ENCODE data around the gene KMO.

The KMO gene

DNA sequence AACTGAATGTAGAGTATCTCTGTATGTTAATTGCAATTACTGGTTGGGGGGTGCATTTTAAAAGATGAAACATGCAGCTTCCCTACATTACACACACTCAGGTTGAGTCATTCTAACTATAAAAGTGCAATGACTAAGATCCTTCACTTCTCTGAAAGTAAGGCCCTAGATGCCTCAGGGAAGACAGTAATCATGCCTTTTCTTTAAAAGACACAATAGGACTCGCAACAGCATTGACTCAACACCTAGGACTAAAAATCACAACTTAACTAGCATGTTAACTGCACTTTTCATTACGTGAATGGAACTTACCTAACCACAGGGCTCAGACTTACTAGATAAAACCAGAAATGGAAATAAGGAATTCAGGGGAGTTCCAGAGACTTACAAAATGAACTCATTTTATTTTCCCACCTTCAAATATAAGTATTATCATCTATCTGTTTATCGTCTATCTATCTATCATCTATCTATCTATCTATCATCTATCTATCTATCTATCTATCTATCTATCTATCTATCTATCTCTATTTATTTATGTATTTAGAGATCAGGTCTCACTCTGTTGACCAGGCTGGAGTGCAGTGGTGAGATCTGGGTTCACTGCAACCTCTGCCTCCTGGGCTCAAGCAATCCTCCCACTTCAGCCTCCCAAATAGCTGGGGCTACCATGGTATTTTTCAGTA, 60.2 kb downstream of the KMO start:
- Histone ChIP-seq H3K27ac (ENCODE audit: low read depth, low read length) (peak overlapping the region; percentile 33), H2AFZ (ENCODE audit: low read length, unreplicated experiment) (no peak overlapping the region), H3K36me3 (ENCODE audit: insufficient read depth, low read length) (peaks cover 10% of the 10 kb centered on the region)

DNA sequence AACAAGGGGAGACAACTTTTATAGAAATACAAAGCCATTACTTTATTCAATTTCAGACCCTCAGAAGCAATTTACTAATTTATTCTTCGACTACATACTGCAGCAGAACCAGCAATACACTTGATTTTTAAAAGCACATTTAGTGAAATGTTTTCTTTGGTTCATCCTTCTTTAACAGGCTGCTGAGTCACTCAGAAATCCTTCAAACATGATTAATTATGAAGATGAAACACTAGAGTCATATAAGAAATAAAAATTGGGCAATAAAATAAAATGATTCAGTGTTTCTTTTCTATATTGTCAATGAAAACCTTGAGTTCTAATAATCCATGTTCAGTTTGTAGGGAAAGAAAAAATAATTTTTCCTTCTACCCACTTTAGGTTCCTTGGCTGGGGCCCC, 61.0 kb downstream of the KMO start:
- Histone ChIP-seq H2AFZ (ENCODE audit: low read length, unreplicated experiment) (no peak overlapping the region), H3K79me2 (ENCODE audit: control insufficient read depth, insufficient read depth, low read length, unreplicated experiment) (no peaks in the 10 kb centered on the region), H3K36me3 (ENCODE audit: insufficient read depth, low read length) (peaks cover 10% of the 10 kb centered on the region), H3K27ac (ENCODE audit: low read depth, low read length) (peak overlapping the region; percentile 12), H3K4me3 (ENCODE audit: low read depth, low read length) (no peak overlapping the region), H3K27me3 (ENCODE audit: insufficient read depth, low read length) (no peaks in the 10 kb centered on the region), H3K4me1 (ENCODE audit: control insufficient read depth, insufficient read depth, low read length, unreplicated experiment) (peaks cover 25% of the 10 kb centered on the region)

More for the DNA sequence above, 60.2 kb downstream of the KMO start:
- no peaks in the 10 kb centered on the region for H3K27me3 ChIP-seq (ENCODE audit: insufficient read depth, low read length)
- H3K79me2 ChIP-seq (ENCODE audit: control insufficient read depth, insufficient read depth, low read length, unreplicated experiment) = no peaks in the 10 kb centered on the region
- no peak overlapping the region for H3K4me3 ChIP-seq (ENCODE audit: low read depth, low read length)
- peaks cover 25% of the 10 kb centered on the region for H3K4me1 ChIP-seq (ENCODE audit: control insufficient read depth, insufficient read depth, low read length, unreplicated experiment)

DNA sequence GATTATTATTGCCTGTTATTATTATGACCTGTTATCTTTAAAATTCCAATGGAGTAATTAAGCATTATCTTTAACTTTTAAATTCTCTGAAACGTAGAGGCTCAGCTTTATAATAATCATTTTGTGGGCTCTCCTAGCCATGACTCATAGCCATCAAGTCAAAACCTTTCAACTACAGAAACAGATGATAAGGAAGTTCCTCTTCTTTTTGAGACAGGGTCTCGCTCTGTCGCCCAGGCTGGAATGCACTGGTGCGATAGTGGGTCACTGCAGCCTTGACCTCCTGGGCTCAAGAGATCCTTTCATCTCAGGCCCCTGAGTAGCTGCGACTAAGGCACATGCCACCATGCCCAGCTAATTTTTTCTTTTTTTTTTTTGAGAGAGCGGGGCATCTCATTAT, 64.5 kb downstream of the KMO start:
- Histone ChIP-seq H3K27ac (ENCODE audit: low read depth, low read length) (no peak overlapping the region), H3K4me1 (ENCODE audit: control insufficient read depth, insufficient read depth, low read length, unreplicated experiment) (peaks cover 30% of the 10 kb centered on the region), H3K4me3 (ENCODE audit: low read depth, low read length) (no peak overlapping the region), H2AFZ (ENCODE audit: low read length, unreplicated experiment) (no peak overlapping the region), H3K27me3 (ENCODE audit: insufficient read depth, low read length) (no peaks in the 10 kb centered on the region), H3K36me3 (ENCODE audit: insufficient read depth, low read length) (peaks cover 10% of the 10 kb centered on the region), H3K79me2 (ENCODE audit: control insufficient read depth, insufficient read depth, low read length, unreplicated experiment) (no peaks in the 10 kb centered on the region)

DNA sequence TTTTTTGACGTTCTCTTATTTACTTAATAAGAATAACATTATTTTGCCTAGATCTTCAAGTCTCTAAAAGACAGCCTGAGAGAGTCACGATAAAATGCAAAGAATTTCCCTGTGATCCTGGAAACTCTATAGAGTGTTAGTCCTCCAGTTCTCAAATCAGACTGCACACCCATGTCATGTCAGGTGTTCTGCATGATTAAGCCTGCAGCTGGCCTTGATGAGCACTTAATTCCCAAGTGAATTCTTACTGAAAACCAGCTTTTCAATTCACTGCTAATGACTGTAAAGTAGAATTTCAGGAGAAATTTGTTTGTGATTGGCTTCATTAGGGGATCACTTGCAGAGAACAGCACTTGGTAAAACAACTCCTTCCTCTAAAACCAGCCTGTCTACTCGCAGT, 66.1 kb downstream of the KMO start:
- Histone ChIP-seq H2AFZ (ENCODE audit: low read length, unreplicated experiment) (no peak overlapping the region), H3K79me2 (ENCODE audit: control insufficient read depth, insufficient read depth, low read length, unreplicated experiment) (no peaks in the 10 kb centered on the region), H3K4me1 (ENCODE audit: control insufficient read depth, insufficient read depth, low read length, unreplicated experiment) (peaks cover 22% of the 10 kb centered on the region), H3K27me3 (ENCODE audit: insufficient read depth, low read length) (no peaks in the 10 kb centered on the region), H3K27ac (ENCODE audit: low read depth, low read length) (no peak overlapping the region), H3K36me3 (ENCODE audit: insufficient read depth, low read length) (peaks cover 10% of the 10 kb centered on the region), H3K4me3 (ENCODE audit: low read depth, low read length) (no peak overlapping the region)

DNA sequence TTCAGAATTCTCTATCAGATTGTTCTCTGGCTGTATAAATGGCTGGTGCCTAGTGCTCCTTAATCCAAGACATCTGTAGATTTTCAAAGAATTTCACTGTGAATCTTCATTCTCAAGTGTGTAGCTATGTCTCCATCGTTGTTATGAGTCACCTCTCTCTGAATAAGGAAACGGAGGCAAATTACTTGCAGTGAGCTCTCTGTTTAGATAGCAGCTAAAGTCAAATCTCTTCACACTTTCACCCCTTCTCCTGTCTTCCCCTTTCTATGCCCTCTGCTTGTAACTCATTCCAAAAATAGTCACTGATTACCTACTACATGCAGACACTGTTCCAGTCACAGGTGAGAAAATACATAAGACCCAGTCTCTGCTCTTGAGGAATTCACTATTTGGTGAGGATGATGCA, 68.3 kb downstream of the KMO start:
- Histone ChIP-seq H3K27me3 (ENCODE audit: insufficient read depth, low read length) (no peaks in the 10 kb centered on the region), H3K4me1 (ENCODE audit: control insufficient read depth, insufficient read depth, low read length, unreplicated experiment) (peaks cover 28% of the 10 kb centered on the region), H3K4me3 (ENCODE audit: low read depth, low read length) (no peak overlapping the region; the same call in 1 of the 2 replicates), H3K27ac (ENCODE audit: low read depth, low read length) (no peak overlapping the region), H3K79me2 (ENCODE audit: control insufficient read depth, insufficient read depth, low read length, unreplicated experiment) (no peaks in the 10 kb centered on the region), H3K36me3 (ENCODE audit: insufficient read depth, low read length) (peaks cover 5% of the 10 kb centered on the region; the same call in 1 of the 2 replicates), H2AFZ (ENCODE audit: low read length, unreplicated experiment) (no peak overlapping the region)

DNA sequence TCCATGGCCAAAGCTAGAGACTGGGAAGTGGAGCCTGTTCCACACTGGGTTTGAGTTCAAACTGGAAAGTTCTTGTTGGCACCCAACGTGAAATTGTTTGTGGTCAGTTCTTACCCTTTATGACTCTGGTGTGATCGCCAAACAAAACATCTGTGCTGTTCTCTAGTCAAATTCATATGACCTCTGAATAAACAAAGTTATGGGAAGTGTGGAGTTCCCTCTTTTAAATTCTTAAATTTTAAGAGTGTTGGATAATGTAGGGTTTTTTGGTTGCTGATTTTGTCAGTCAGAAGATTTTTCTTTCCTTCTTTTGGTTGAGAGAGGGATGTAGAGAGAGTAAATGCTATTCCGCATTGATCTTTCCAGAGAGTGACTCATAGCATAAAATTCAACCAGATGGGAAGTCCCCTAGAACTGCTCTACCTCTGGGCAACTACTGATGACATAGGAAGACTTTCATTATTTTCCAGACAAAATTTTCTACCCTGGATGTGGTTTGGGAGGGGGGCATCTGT, 71.6 kb downstream of the KMO start:
- no peaks in the 10 kb centered on the region for H3K36me3 ChIP-seq (ENCODE audit: insufficient read depth, low read length)
- peak overlapping the region; percentile 65 for H3K4me3 ChIP-seq (ENCODE audit: low read depth, low read length)
- H3K4me1 ChIP-seq (ENCODE audit: control insufficient read depth, insufficient read depth, low read length, unreplicated experiment) = peaks cover 43% of the 10 kb centered on the region
- peak overlapping the region; percentile 93 for H2AFZ ChIP-seq (ENCODE audit: low read length, unreplicated experiment)
- no peaks in the 10 kb centered on the region for H3K79me2 ChIP-seq (ENCODE audit: control insufficient read depth, insufficient read depth, low read length, unreplicated experiment)
- H3K27ac ChIP-seq (ENCODE audit: low read depth, low read length) = peak overlapping the region; percentile 96
- H3K27me3 ChIP-seq (ENCODE audit: insufficient read depth, low read length) = no peaks in the 10 kb centered on the region

DNA sequence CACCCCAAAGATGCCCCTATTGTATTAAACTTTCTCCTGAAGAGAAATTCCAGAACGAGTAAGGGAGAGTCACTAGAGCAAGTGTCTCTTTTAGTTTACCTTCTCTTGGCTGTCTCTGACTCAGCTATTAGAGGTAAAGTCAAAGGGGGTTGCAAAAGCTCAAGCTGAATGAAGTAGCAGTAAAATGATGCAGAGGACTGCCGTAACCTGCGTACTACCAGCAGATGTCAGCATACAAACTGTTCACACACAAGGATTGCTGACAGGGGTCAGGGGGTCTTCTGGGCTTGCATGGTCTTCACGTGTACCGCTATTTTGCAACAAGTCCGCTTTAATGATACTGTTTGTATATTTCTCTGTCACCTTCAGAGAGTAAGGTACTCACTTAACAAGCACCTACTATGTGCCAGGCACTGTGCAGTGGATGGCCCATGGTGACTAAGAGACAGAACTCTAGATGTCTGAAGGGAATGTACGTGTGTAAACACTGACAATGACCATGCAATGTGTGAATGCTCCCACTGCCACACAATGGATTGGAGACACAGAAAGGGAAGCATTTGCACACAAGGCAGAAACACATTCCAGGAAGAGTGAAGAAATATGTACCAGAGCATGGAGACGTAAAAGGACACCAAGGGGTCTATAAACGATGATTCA, 73.1 kb downstream of the KMO start:
- H3K36me3 ChIP-seq (ENCODE audit: insufficient read depth, low read length) = no peaks in the 10 kb centered on the region
- H3K79me2 ChIP-seq (ENCODE audit: control insufficient read depth, insufficient read depth, low read length, unreplicated experiment) = no peaks in the 10 kb centered on the region
- no peaks in the 10 kb centered on the region for H3K27me3 ChIP-seq (ENCODE audit: insufficient read depth, low read length)
- no peak overlapping the region for H2AFZ ChIP-seq (ENCODE audit: low read length, unreplicated experiment)
- no peak overlapping the region for H3K27ac ChIP-seq (ENCODE audit: low read depth, low read length)
- no peak overlapping the region for H3K4me3 ChIP-seq (ENCODE audit: low read depth, low read length)
- H3K4me1 ChIP-seq (ENCODE audit: control insufficient read depth, insufficient read depth, low read length, unreplicated experiment) = peaks cover 56% of the 10 kb centered on the region

DNA sequence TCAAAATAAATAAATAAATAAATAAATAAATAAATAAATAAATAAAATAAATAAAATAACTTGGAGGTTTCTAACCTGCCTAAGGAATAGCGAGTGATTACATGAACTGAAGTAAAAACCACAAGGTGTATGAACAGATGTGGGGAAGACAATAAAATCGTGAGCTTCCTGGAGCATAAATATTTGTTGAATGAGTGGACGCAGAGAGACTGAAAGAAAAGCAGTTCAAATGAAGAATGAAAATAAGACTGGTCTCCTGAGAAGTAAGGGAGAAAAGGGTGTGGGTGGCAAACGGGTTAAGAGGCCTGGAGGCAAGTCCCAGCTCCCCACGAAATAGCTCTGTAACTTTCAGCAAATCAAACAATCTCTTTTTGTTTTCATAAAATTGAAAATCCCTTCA, 74.4 kb downstream of the KMO start:
- Histone ChIP-seq H2AFZ (ENCODE audit: low read length, unreplicated experiment) (no peak overlapping the region), H3K27me3 (ENCODE audit: insufficient read depth, low read length) (no peaks in the 10 kb centered on the region)

DNA sequence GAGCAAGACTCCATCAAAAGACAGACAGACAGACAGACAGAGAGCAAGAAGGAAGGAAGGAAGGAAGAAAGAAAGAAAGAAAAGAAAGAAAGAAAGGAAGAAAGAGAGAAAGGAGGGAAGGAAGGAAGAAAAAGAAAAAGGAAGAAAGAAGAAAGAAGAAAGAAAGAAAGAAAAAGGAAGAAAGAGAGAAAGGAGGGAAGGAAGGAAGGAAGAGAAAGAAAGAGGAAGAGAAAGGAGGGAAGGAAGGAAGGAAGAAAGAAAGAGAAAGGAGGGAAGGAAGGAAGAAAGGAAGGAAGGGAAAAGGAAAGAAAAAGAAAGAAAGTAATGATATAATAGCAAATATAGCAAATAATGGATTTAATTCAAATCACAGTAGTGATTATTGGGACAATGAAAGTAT, 75.3 kb downstream of the KMO start:
- Histone ChIP-seq H3K4me3 (ENCODE audit: low read depth, low read length) (no peak overlapping the region), H2AFZ (ENCODE audit: low read length, unreplicated experiment) (no peak overlapping the region), H3K4me1 (ENCODE audit: control insufficient read depth, insufficient read depth, low read length, unreplicated experiment) (peaks cover 64% of the 10 kb centered on the region), H3K79me2 (ENCODE audit: control insufficient read depth, insufficient read depth, low read length, unreplicated experiment) (no peaks in the 10 kb centered on the region), H3K36me3 (ENCODE audit: insufficient read depth, low read length) (no peaks in the 10 kb centered on the region), H3K27me3 (ENCODE audit: insufficient read depth, low read length) (no peaks in the 10 kb centered on the region), H3K27ac (ENCODE audit: low read depth, low read length) (no peak overlapping the region)

More for the DNA sequence above, 74.4 kb downstream of the KMO start:
- Histone ChIP-seq H3K4me1 (ENCODE audit: control insufficient read depth, insufficient read depth, low read length, unreplicated experiment) (peaks cover 55% of the 10 kb centered on the region), H3K27ac (ENCODE audit: low read depth, low read length) (no peak overlapping the region), H3K4me3 (ENCODE audit: low read depth, low read length) (no peak overlapping the region), H3K36me3 (ENCODE audit: insufficient read depth, low read length) (no peaks in the 10 kb centered on the region), H3K79me2 (ENCODE audit: control insufficient read depth, insufficient read depth, low read length, unreplicated experiment) (no peaks in the 10 kb centered on the region)

DNA sequence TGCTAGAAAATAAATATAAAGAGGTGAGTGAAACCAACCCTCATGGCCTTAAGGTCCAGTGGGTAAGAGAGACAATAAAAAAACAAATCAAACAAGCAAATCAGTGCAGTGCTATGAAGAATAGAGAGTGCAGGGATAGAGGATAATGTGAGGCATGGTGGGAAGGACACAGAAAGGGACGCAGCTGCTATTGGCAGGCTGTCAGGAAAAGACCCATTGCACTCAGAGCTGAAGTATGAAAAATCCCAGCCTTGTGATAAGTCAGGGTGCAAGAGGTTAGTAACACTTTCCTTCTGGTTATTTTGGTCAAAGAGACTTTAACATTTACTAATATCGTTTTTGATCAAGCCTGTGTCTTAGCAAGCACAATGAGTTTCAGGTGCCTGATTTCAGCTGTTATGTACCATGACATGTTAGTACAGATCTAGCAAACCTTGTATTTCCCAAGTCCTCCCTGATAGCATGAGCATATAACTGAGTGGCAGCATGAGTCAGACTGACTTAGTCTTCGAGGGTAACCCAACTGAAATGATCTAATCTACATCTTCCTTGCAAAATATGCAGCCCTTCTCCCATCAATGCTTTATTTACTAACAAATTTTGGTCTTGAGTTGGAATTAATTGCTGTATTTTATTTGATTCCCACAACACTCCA, 76.3 kb downstream of the KMO start:
- H2AFZ ChIP-seq (ENCODE audit: low read length, unreplicated experiment) = peak overlapping the region; percentile 33
- no peaks in the 10 kb centered on the region for H3K27me3 ChIP-seq (ENCODE audit: insufficient read depth, low read length)
- H3K27ac ChIP-seq (ENCODE audit: low read depth, low read length) = peak overlapping the region; percentile 3; the same call in 1 of the 2 replicates
- H3K79me2 ChIP-seq (ENCODE audit: control insufficient read depth, insufficient read depth, low read length, unreplicated experiment) = no peaks in the 10 kb centered on the region
- peaks cover 63% of the 10 kb centered on the region for H3K4me1 ChIP-seq (ENCODE audit: control insufficient read depth, insufficient read depth, low read length, unreplicated experiment)
- H3K4me3 ChIP-seq (ENCODE audit: low read depth, low read length) = no peak overlapping the region
- no peaks in the 10 kb centered on the region for H3K36me3 ChIP-seq (ENCODE audit: insufficient read depth, low read length)

Measured in ACC112 (cell line).